NCI-H2196 (cell line): ENCODE results near the gene FAM53A.
"Not testable (repeated sequence)": the region's sequence is repeated elsewhere in the genome, so short reads cannot be mapped to it uniquely, and the experiment has no call there.

Experiments used
- DNase-seq: peaks from one replicate; lab custom pipeline; 2025; ENCODE audit not compliant: unreplicated experiment; lab: John Stamatoyannopoulos, UW

The FAM53A gene

DNA sequence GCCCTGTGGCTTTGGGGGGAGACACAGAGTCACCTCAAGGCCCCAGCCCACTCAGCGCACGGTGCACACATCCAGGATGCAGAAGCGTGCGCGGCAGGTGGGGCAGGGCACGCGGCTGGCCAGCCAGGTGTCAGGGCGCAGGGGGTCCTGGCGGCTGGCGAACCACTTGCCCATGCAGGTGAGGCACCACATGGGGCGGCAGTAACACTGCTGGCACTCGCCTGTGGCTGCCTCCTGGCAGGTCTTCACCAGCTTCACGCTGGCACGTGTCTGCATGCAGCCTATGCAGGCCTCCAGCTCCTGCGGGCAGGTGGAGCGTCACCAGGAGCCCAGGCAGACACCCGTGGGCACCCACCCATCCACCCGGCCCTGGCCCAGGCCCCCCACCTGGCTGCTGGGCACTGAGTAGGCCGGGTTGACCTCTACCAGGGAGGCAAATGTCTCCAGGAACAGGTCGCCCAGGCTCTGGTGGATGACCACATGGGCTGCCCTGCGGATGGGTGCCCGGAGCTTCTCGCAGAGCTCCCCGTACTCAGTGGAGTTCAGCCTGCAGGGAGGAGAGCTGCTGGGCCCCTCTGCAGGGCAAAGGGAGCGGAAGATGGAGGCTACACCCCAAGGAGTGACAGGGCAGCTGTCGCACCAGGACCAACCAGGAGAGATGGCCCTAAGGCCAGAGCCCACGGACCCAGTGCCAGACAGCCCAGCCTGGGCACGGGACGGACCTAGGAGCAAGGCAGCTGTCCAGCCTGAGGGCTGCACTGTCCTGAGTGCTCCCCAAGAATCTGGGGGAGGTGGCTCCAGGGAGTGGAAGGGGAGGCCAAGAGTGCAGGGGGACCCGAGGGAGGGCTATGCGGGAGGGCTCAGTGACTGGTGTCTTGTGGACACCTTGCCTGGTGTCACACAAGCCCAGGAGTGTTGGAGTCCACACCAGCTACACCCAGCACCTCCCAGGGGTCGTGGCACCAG is 33.3 kb upstream of the FAM53A start:
- no peak for DNase-seq

DNA sequence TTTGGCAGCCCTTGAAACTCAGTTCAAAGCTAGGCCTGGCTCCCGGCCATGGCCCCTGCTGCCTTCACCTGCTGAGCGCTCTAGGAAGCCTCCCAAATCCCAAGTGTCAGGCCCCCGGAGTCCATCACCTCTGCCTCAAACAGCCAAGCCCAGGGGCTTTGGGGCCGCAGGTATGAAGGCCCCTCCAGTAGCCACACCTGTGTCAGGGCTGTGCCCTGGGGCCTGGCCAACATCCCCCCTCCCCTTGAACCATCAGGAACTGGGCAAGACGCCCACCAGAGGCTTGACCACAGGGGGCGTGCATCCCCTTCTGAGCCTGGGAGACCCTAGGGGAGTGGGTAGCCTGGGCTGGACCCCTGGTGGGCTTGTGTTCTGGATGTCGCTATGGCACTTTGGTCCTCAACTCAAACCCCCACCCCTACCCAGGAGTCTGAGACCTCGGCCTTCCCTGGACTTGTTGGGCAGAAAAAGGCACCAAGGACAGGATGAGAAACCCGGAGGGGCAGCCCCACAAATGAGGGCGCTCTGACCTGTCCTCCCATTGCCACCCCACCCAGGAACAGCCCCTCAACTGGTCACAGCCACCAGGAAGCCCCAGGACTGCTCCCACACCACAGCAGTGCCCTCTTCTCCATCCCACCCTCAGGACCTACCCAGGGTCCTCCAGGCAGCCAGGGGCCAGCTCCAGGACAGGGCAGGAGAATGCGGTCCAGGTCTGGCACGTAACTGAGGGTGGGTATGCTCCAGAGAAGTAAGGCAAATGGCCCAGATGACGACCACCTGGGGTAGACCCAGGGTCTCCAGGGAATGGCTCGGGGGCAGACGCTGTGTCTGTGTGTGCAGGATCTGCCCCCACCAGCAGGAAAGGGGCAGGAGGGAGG is 32.2 kb upstream of the FAM53A start:
- DNase-seq = no peak

DNA sequence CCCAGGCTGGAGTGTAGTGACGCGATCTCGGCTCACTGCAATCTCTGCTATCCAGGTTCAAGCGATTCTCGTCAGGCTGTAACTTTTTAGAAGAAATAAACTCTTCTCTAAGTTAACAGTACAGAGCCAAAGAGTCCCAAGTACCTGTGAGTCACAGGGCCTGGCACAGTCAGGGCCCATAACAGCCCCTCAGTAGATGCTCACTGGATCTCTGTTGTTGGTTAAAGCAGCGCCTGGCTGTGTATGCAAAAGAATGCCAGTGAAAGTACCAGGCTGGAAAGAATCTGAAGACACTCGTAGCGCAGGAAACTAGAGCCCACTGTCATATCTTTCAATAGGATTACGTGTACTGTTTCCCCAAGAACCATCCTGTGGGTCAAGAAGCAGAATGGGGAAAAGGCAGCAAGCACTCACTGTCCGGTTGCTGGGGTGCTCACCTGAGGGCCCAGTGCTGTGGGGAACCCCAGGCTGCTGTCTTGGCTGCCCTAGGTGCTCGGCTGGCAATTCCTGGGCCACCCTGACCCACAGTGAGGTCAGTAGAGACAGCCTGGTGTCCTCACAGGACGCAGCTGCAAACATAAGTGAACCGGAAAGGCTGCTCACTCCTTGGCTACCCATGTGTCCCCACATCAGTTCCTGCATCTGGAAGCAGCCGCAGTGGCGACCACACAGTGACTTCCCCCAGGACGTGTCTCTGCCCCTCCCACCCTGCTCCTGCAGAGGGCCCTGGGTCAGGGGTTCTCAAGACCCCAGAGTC is 31.1 kb upstream of the FAM53A start:
- no peak for DNase-seq

DNA sequence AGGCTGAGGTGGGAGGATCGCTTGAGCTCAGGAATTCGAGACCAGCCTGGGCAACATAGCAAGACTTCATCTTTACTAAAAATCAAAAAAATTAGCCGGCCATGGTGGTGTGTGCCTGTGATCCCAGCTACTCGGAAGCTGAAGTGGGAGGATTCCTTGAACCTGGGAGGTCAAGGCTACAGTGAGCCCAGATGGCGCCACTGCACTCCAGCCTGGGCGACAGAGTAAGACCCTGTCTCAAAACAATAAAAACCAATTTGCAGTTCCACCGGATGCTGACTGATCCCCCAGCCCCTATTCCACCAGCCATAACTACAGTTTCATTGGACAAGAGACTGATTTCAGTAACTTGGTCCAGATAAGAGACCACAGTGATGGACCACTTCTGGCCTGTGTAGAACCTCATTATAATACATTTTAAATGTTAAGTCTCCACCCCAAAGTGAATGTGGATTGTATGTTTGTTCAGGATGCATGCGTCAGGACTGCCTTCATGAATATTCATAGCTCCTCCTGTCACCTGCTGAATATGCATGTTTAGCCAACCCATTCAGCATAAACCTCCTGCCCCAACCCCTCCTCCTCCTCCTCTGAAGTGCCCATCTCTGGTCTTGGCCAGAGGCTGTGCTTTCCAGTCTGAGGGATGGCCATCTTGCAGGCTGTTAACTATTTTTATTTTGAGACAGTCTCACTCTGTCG is 30.3 kb upstream of the FAM53A start:
- DNase-seq = peak; percentile 30

DNA sequence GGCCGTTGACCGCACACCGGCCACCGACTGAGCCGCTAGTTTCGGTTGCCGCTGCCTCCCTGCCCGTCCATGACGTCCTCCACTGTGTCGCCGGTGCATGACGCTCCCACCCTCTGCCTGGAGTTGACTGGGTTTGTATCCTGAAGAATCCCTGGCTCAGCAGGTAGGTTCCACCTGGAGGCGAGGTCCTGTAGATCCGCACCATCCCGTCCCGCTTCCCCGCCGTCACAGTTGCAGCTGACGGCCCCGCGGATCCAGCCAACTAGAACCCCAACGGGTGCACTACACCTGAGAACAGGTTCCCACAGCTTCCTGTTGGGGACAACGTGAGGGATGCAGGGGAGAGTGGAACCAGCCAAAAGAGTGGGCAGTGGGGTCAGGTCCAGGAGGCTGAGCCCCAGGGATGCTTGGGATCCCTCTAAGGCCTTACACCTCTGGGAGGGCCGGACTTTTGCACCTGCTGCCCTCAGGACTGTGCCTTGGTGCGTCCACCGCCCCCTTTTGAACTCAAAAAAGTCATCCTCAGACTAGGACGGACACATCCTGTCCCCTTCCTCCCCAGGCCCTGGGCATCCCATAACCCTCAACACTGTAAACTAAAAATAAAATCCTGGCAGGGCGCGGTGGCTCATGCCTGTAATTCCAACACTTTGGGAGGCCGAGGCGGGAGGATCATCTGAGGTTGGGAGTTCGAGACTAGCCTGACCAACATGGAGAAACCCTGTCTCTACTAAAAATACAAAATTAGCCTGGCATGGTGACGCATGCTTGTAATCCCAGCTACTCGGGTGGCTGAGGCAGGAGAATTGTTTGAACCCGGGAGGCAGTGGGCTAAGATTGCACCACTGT is 29.1 kb upstream of the FAM53A start:
- peak; percentile 56 for DNase-seq

DNA sequence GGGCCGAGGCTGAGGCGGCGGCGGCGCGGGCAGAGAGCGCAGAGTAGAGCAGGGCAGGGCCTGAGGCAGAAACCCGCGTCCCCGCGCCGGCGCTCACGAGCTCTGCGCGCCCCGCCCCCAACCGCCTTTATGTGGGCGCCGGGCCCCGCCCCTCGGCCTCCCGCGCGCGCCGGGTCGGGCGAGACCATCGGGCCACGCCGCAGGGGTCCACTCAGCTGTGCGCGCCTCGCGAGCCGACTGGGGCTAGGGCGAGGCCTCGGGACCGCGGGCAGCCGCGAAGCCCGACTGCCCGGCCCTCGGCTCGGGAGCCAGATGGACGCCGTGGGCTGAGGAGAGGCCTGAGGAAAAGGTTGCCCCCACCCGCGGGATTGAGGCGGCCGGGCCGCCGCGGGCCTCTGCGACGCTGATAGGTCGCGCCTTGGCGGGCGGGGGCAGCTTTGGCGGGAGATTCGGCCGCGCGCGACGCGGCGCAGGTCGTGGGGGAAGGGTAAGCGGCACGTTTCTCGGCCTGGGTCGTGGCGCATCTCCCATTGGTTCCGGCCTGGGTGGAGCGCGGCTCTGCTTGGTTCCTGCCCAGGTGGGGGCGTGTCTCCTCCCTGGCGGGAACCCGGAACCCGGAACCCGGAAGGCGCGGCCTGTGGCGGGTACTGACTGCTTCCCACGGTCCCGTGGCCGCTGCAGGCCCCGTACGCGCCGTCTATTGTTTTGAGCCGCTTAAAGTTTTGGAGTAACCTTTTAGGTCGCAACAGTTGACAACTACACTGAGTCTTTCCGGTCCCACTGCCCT is 28.3 kb upstream of the FAM53A start, which contains the start of gene SLBP:
Gene SLBP (minus strand): TSS at position 104 of the 787 bp plus-strand sequence. CDS start 131 bp downstream, outside the sequence.
- DNase-seq = peak; percentile 94

DNA sequence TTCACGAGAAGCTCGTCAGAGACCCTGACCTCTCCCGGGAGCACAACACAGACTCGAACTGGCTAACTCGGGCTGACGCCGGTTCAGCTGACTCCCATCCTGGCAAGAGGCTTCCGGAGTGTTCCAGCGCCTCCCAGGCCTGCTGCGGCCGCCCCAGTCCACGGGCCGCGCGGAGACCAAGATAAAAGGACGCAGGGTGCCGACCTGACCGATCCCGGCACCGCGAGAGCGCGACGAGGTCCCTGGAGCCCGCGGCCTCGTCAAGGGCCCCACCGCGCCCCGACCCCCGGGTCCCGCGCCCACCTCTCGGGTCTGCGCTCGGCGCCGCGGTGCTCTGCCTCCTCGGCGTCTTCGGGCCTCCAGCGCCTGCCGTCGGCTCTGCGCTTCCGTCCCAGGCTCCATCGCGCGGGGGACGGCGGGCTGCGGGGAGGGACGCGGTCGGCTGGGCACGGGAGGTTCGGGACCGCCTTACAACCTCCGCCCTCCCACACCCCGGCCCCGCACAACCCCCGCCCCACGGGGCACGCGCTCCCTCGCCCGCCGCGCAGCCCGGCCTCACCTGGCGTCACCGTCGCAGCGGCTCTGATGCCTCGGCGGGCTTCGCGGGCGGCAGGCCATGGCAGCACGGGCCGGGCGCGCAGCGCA is 27.6 kb upstream of the FAM53A start:
- DNase-seq = no peak

DNA sequence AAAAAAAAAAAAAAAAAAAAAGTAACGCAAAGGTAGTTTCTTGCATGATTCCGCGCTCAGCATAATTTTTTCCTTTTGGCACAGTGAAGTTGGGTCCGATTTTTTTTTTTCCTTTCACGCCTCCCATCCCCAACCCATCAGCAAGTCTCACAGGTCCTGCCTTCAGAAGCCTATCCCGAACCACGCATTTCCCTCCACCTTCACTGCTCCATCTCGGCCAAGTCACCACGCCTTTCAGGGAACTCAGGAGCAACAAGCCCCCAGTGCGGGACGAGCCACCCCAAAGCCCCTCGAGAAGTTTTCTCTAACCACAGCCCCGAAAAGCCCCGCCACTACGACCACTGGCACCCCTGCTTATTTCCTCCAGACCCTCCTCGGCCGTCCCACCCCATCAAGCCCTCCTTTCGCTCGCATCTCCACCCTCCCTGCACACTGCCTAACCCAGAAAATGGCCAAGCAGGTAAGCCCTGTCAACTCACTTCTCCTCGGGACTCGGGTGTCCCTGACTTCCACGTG is 27.0 kb upstream of the FAM53A start:
- no peak for DNase-seq

DNA sequence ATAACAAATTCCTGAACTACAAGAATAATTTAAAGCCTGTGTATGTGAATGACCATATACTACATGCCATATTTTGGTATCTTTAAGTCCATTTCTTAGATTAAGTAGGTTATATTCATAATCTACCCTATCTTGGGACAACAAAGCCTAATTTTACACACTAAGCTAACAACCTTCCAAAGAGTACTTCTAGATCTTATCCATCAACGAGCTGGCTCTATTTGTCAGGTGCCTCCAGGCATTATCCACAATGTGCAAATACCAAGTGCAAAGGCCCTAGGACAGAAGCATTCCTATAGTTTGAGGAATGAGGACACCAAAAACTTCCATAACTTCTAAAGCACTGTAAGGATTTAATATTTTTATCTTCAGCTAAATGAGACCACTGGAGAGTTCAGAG is 24.5 kb upstream of the FAM53A start:
- no peak for DNase-seq

DNA sequence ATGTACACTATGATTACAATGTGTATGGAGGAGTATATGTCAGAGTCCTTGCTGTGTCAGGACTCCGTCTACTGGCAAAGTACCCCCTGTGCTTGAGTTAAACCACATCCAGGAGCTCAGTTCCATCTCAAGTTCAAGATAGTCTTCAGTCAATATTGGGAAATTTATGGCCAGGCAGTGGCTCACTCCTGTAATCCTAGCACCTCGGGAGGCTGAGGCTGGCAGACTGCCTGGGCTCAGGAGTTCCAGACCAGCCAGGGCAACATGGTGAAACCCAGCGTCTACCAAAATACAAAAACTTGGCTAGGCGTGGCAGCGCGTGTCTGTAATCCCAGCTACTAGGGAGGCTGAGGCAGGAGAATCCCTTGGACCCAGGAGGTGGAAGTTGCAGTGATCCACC is 22.2 kb upstream of the FAM53A start:
- DNase-seq = no peak

DNA sequence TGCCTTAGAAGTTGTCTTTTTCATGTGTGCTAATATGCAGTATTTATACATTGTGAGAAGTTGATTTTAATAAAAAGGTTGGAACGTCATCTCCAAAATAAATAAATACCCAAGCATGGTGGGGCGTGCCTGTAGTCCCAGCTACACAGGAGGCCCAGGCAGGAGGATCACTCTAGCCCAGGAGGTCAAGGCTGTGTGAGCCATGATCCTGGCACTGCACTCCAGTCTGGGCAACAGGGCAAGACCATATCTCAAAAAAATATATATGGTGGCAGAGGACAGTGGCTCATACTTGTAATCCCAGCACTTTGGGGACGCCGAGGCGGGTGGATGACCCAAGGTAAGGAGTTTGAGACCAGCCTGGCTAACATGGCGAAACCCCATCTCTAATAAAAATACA is 21.6 kb upstream of the FAM53A start:
- no peak for DNase-seq

DNA sequence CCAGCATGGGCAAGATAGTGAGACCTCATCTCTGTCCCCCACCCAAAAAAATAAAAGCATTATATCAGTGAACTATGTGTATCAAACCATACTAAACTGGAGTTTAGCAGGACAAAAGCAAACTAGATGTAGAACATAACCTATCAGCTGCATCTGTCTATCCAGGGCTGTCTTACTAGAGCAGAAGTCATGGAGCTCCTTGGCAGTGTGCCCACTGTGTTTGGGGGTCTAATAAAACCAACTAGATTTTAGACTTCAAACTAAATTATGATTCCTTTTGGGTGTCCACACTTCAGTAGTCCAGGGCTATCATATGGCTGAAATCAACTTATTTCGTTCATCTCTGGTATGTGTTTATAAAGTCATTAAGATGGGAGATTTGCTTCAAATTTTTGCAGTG is 19.8 kb upstream of the FAM53A start:
- no peak for DNase-seq

DNA sequence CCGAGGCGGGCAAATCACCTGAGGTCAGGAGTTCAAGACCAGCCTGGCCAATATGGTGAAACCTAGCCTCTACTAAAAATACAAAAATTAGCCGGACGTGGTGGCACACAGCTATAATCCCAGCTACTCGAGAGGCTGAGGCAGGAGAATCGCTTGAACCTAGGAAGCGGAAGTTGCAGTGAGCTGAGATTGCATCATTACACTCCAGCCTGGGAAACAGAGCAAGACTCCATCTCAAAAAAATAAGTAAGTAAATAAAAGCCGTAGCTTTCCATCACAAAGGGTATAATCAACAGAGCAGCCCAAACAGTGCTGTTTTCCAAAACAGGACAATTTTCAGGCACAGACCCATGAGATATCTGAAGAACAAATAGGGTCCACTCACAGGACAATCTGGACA is 17.6 kb upstream of the FAM53A start:
- not testable (repeated sequence) for DNase-seq

DNA sequence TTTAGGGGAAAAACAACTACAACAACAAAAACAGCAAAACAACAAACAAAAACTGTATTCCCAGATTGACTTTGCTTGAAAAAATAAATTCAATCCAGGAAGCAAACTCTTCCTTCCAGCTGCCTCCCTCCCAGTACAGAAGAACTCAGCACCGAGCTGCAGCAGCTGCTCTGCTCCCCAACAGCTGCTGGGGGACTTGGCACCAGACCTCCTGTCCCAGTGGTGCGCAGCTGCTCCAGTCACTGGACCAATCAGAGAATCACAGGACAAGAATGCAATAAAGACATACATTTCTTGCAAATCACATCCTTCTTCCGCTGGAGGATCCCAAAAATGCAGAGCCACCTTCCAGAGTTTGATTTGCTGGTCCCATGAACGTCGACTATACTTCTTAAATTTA is 11.8 kb upstream of the FAM53A start:
- no peak for DNase-seq

DNA sequence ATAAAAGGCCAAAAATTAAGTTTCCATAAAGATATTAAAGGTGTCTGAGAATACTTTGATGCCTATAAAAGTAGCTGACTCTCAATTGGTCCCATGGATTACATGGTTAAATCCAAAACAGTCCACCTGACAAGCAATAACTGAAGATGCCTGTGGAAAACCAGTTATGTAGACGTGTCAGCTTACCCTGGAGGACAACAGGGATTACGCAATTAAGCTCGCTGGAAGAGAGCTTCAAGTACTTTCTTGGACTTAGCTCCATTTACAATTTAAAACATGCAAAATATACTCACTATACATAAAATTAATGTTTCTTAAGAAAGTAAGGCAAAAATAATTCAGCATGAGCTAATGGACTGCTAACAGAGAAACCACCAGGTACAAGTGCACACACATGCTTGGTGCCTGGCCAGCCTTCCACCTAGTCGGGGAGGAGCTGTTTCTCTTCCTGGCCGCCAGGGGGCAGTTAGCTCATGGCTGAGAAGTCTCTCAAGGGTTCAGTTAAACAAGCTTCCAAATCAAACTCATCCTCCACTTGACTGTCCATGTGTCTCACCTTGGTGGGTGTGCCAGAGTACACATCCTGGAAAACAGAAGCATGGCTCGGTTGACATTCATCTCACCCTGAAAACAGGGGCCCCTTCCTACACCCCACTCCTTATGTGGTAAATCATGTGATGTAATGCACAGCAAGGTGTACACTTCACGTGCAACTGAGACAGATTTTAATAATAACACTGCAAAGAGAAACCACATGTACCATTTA is 9.2 kb upstream of the FAM53A start:
- peak; percentile 84 for DNase-seq

DNA sequence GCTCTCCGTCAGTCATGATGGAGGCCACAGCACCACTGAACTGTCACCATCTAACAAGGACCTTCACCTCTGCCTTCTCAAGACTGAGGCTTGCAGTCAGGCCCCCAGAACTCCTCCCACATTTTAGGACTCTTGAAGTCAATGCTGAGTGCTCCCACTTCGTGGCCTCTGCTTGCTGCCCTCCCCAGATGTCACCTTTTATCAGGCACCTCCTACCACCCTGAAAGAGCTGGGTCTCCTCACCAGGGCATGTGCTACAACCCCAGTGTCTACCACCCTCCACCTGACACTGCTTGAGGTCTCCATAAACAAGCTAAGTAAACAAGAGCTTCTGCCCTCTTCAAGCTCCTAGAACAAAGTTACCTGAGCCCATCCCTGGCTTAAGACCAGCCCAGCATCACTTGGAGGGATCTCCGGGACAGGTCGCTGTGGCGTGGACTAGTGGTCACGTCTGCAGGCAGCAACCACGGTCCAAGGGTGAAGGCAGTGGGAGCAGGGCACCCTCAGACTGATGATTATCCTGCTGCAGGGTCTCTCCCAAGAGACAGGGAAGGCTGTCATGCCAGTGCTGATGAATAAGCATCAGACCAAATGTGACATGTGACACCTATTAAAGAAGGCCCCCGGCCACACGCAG is 7.7 kb upstream of the FAM53A start:
- DNase-seq = no peak

DNA sequence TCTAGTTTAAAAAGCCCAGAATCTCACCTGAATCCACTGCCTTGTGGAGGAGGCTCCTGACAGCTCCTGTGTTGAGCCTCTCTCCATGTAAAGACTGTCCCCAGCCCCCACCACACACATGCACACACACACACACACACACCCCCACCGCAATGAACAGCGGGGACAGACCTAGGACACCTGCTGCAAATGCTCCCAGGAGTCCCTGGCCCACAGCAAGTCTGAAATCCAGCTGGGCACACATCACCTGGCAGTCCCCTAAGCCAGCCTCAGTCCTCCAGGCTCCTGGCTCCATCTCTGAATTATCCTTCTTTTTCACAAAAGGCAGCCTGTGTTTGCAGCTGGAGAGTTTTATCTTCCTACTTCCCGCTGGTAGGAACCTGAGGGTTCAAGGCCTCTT is 6.6 kb upstream of the FAM53A start:
- no peak for DNase-seq
